HepG2 (cell line): ENCODE data around the gene EPB41L3. TPM values are rescaled to one million over a fixed set of nuclear protein-coding genes. Genes with fewer than 3 reads are reported as not detected.

Experiments used
- ATAC-seq: fragments of 200-7000 bp; cut with Tn5 transposase; 3 replicates; pipeline ENCODE4 v1.9.1; 2020; ENCODE audit warnings: mild to moderate bottlenecking, moderate library complexity
- BruUV-seq: library from RNA; stranded (reverse); fragments of 400-500 nt; replicated peaks from 2 replicates; lab custom pipeline; 2021; lab: Mats Ljungman, UMichigan
- CTCF ChIA-PET: fragments of 300-600 bp; formaldehyde crosslinking; extraction: SDS; loops from one replicate; lab custom pipeline; 2021; ENCODE audit warnings: low total read pairs, inconsistent platforms, low intra/inter-chr PET ratio; lab: Yijun Ruan, JAX
- POLR2A ChIA-PET: fragments of 350-600 bp; sonication (Branson Sonifier 250); formaldehyde crosslinking; loops from one replicate; lab custom pipeline; 2020; ENCODE audit warnings: antibody characterized with exemption, inconsistent platforms; lab: Yijun Ruan, JAX
- DNase-seq: peaks from one replicate; pipeline ENCODE4 v3.0.0-alpha.2; 2015; ENCODE audit warnings: low spot score
- FAIRE-seq: peaks from 3 replicates; lab custom pipeline; 2011; peaks lifted over from hg19 to GRCh38; lab: Jason Lieb, UNC
- H2AFZ ChIP-seq: one replicate; pipeline ENCODE4 v1.6.1; 2011; ENCODE audit warnings: low read length, inconsistent platforms
- H3K27ac ChIP-seq: fragments of 300-600 bp; 3 replicates; pipeline ENCODE4 v1.8.0; 2011; ENCODE audit warnings: mixed run types, mild to moderate bottlenecking, mixed read lengths, low read length, inconsistent platforms; ENCODE audit not compliant: insufficient read depth; ENCODE audit errors: extremely low read length
- H3K27me3 ChIP-seq, 2 experiments: fragments of 200-600 bp in 1 of 2; 2 replicates in 1 of 2; 3 replicates in 1 of 2; pipeline versions ENCODE4 v1.6.0 to v1.8.0; 2011; ENCODE audit warnings: low read length in 2 of 2, mild to moderate bottlenecking in 2 of 2, moderate library complexity in 2 of 2, inconsistent platforms in 1 of 2; ENCODE audit not compliant: insufficient read depth in 2 of 2, control insufficient read depth in 1 of 2
- H3K36me3 ChIP-seq, 2 experiments: fragments of 200-600 bp in 1 of 2; replicated peaks in 1 of 2; 2 replicates in 1 of 2; 3 replicates in 1 of 2; pipeline versions ENCODE4 v1.5.1 to v1.8.0; 2011; ENCODE audit warnings: low read length in 2 of 2, inconsistent platforms in 1 of 2; ENCODE audit not compliant: insufficient read depth in 2 of 2, control insufficient read depth in 1 of 2
- H3K4me1 ChIP-seq: 2 replicates; pipeline ENCODE4 v1.5.1; 2012; ENCODE audit warnings: low read length, inconsistent platforms; ENCODE audit not compliant: insufficient read depth
- H3K4me2 ChIP-seq: 2 replicates; pipeline ENCODE4 v1.6.0; 2011; ENCODE audit warnings: low read depth, low read length, inconsistent platforms
- H3K4me3 ChIP-seq, 3 experiments: fragments of 200-600 bp in 1 of 3; sonication (generic), shearing (Covaris generic) in 1 of 3; replicated peaks in 1 of 3; 2 replicates each; pipeline ENCODE4 v1.5.1; 2011 to 2016; ENCODE audit warnings: low read length in 3 of 3, inconsistent platforms in 2 of 3, low read depth in 2 of 3, mild to moderate bottlenecking in 2 of 3, control low read depth in 1 of 3, mixed read lengths in 1 of 3; ENCODE audit not compliant: insufficient read depth in 1 of 3
- H3K79me2 ChIP-seq: one replicate; pipeline ENCODE4 v1.6.1; 2011; ENCODE audit warnings: low read length, inconsistent platforms; ENCODE audit not compliant: insufficient read depth
- H3K9ac ChIP-seq: 2 replicates; pipeline ENCODE4 v1.6.0; 2011; ENCODE audit warnings: mild to moderate bottlenecking, low read depth, low read length, inconsistent platforms; ENCODE audit not compliant: insufficient read depth
- H3K9me3 ChIP-seq: 2 replicates; pipeline ENCODE4 v1.5.1; 2012; ENCODE audit warnings: mild to moderate bottlenecking, low read length
- H4K20me1 ChIP-seq: 2 replicates; pipeline ENCODE4 v1.6.0; 2011; ENCODE audit warnings: inconsistent platforms, mild to moderate bottlenecking, low read length, moderate library complexity; ENCODE audit not compliant: insufficient read depth
- BRF2 ChIP-seq: sonication (generic); formaldehyde crosslinking; IDR thresholded peaks from 2 replicates; pipeline ENCODE4 v1.8.1; 2022; ENCODE audit warnings: mild to moderate bottlenecking, missing genetic modification reagents
- CTCF ChIP-seq: sonication (generic); formaldehyde crosslinking; IDR thresholded peaks from 2 replicates; pipeline ENCODE4 v1.5.0; 2020; ENCODE audit warnings: mild to moderate bottlenecking, missing genetic modification reagents, moderate library complexity
- RAD21 ChIP-seq: fragments of 450-650 bp; formaldehyde crosslinking; IDR thresholded peaks from 2 replicates; pipeline ENCODE4 v1.5.0; 2020; ENCODE audit warnings: mild to moderate bottlenecking
- SIN3A ChIP-seq: IDR thresholded peaks from 2 replicates; pipeline ENCODE4 v1.6.1; 2011; ENCODE audit warnings: low read depth, mild to moderate bottlenecking, control low read depth, low read length, borderline replicate concordance
- STAG1 ChIP-seq: sonication (generic); formaldehyde crosslinking; IDR thresholded peaks from 2 replicates; pipeline ENCODE4 v1.4.0; 2020; ENCODE audit warnings: missing genetic modification reagents
- ZBTB7B ChIP-seq: sonication (generic); formaldehyde crosslinking; IDR thresholded peaks from 2 replicates; pipeline ENCODE4 v1.4.0; 2020; ENCODE audit warnings: missing genetic modification reagents
- ZBTB8A ChIP-seq: sonication (generic); formaldehyde crosslinking; IDR thresholded peaks from 2 replicates; pipeline ENCODE4 v1.4.0; 2020; ENCODE audit warnings: mild to moderate bottlenecking, low read depth, missing genetic modification reagents, borderline replicate concordance
- ZNF276 ChIP-seq: sonication (generic); formaldehyde crosslinking; IDR thresholded peaks from 2 replicates; pipeline ENCODE4 v1.4.0; 2020; ENCODE audit warnings: mild to moderate bottlenecking, low read depth, missing genetic modification reagents
- WGBS: methylation state at CpG from one replicate; pipeline ENCODE4 v1.1.6; 2017; ENCODE audit warnings: low lambda C conversion rate; 5-methylcytosine and 5-hydroxymethylcytosine counted together
- in situ Hi-C: cut with HindIII; loops from 2 replicates; pipeline ENCODE4 v1.10.0; 2017; ENCODE audit warnings: low pct_unique_long_range_greater_than_20kb; ENCODE audit not compliant: extremely low pct_ligation_motif_present
- intact Hi-C: fragments of 100-400 bp; cut with micrococcal nuclease; formaldehyde crosslinking; loops from one replicate; pipeline ENCODE4 v1.10.0; 2022; ENCODE audit not compliant: unreplicated experiment
- polyA plus RNA-seq, 8 experiments: library from polyadenylated mRNA; depleted of rRNA in 3 of 8; stranded (reverse) in 7 of 8; unstranded in 1 of 8; fragments of >200 nt; fragmentation: Illumina TruSeq in 4 of 8; extraction: Trizol in 4 of 8; gene quantifications; 2 replicates each; pipeline versions ENCODE4 v1.2.1 to v1.2.3, GENCODE V29; 2011 to 2016; ENCODE audit warnings: low read depth in 4 of 8, missing spikeins in 1 of 8, mixed read lengths in 1 of 8; ENCODE audit not compliant: insufficient read depth in 1 of 8
- total RNA-seq, 5 experiments: library from RNA; depleted of rRNA; stranded (reverse); fragments of >200 nt; fragmentation: Illumina TruSeq; extraction: Trizol; gene quantifications; 2 replicates each; pipeline ENCODE4 v1.2.3, GENCODE V29; 2016; ENCODE audit warnings: low read depth in 1 of 5

Gene EPB41L3
- total and polyA plus RNA-seq, 2 of the 13 experiments (the other 11 are each of a cell fraction or from before 2014, with no cell fraction given): not detected

GRCh38 chr18:5425721-5426120 lies 118.1 kb downstream of the EPB41L3 start:
- Histone ChIP-seq H2AFZ (no peak overlapping the region), H3K4me3 (no peak overlapping the region), H3K4me2 (no peak overlapping the region), H3K4me1 (no peaks in the 10 kb centered on the region), H3K36me3 (no peaks in the 10 kb centered on the region), H4K20me1 (no peaks in the 10 kb centered on the region), H3K27me3 (peaks cover 0 to 9% of the 10 kb centered on the region in 2 experiments; a peak in 1 of 5 replicates)
- ChIA-PET CTCF (no interaction called here), POLR2A (interaction anchor here (1.2 kb wide), 1 partner anchor 131 kb away, joined by 3 read pairs; the partner anchor contains the start of gene ZBTB14)
- FAIRE-seq (no peak), DNase-seq (no peak), ATAC-seq (no peak)
- in situ Hi-C loops (no loop called here), intact Hi-C loops (loop anchor here (2.0 kb wide), 1 partner anchor 127 kb away; no protein-coding TSS in a partner anchor)
- TF ChIP-seq BRF2 (CRISPR knock-in tag): no peak
- TF ChIP-seq ZBTB7B: no peak
- no peak for TF ChIP-seq SIN3A
- no peak for TF ChIP-seq ZBTB8A (CRISPR knock-in tag)
- TF ChIP-seq, all 625 proteins: peak for 0
- no peak overlapping the region for H3K27ac ChIP-seq
- no peak overlapping the region for H3K9ac ChIP-seq
- H3K79me2 ChIP-seq: no peaks in the 10 kb centered on the region
- 2% methylated on average over 2 of the region's 2 CpGs for WGBS
- H3K9me3 ChIP-seq: no peaks in the 10 kb centered on the region
- BruUV-seq: no TSS peak

GRCh38 chr18:5424903-5425664 lies 118.7 kb downstream of the EPB41L3 start:
- no TSS peak for BruUV-seq
- no peak overlapping the region for H3K4me2 ChIP-seq
- no peaks in the 10 kb centered on the region for H3K4me1 ChIP-seq
- in situ Hi-C loops (no loop called here), intact Hi-C loops (loop anchor here (2.0 kb wide), 1 partner anchor 126 kb away; no protein-coding TSS in a partner anchor)
- ChIA-PET CTCF (no interaction called here), POLR2A (interaction anchor here (1.2 kb wide), 1 partner anchor 130 kb away, joined by 3 read pairs; the partner anchor contains the start of gene ZBTB14)
- DNase-seq (peak; percentile 26), FAIRE-seq (no peak), ATAC-seq (peak; percentile 57; the same call in 2 of the 3 replicates)
- no peak overlapping the region for H3K27ac ChIP-seq
- no peaks in the 10 kb centered on the region for H3K79me2 ChIP-seq
- H3K4me3 ChIP-seq: no peak overlapping the region
- no peaks in the 10 kb centered on the region for H3K36me3 ChIP-seq
- no peak overlapping the region for H2AFZ ChIP-seq
- 58% methylated on average over 6 of the region's 6 CpGs for WGBS
- H3K27me3 ChIP-seq: peaks cover 0 to 9% of the 10 kb centered on the region in 2 experiments; a peak in 1 of 5 replicates
- H4K20me1 ChIP-seq: no peaks in the 10 kb centered on the region
- TF ChIP-seq ZNF276: no peak
- 0 out of 2 replicates have a peak, but pooled peaks have one; percentile 12 for TF ChIP-seq RAD21 (CRISPR knock-in tag)
- TF ChIP-seq CTCF: peak; percentile 48
- peak; percentile 40; the same call in 1 of the 2 replicates for TF ChIP-seq STAG1 (CRISPR knock-in tag)
- H3K9me3 ChIP-seq: no peaks in the 10 kb centered on the region
- H3K9ac ChIP-seq: no peak overlapping the region
